ENCODE data around the gene SIM1.

DNA sequence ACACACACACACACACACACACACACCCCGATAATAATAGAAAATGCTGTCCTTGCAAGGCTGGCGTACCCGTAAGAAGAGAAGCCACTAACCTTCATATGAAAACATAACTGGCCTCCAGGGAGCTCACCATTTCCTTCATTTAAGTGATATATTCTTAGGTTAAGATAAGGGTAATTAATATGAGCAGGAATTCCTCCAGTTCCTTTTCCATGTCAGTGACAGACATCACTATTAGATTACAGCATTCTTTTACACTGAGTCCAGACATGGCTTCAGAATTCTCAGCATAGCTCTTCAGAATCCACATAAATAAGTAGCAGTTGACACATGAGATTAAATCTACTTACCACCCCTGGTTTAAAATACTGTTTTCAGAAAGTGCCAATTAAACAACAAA, 121.9 kb downstream of the SIM1 start:
- TF ChIP-seq, protein P1, sequence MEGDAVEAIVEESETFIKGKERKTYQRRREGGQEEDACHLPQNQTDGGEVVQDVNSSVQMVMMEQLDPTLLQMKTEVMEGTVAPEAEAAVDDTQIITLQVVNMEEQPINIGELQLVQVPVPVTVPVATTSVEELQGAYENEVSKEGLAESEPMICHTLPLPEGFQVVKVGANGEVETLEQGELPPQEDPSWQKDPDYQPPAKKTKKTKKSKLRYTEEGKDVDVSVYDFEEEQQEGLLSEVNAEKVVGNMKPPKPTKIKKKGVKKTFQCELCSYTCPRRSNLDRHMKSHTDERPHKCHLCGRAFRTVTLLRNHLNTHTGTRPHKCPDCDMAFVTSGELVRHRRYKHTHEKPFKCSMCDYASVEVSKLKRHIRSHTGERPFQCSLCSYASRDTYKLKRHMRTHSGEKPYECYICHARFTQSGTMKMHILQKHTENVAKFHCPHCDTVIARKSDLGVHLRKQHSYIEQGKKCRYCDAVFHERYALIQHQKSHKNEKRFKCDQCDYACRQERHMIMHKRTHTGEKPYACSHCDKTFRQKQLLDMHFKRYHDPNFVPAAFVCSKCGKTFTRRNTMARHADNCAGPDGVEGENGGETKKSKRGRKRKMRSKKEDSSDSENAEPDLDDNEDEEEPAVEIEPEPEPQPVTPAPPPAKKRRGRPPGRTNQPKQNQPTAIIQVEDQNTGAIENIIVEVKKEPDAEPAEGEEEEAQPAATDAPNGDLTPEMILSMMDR (IDR thresholded peaks at IDR 0.05) = no peak
- no peak for TF ChIP-seq POLR2AphosphoS5 (IDR thresholded peaks at IDR 0.05)

All from transverse colon (tissue), 4 donors.